22Rv1 (cell line): Measurements from ENCODE around the gene TRIM37.

Source experiments
- H3K27ac ChIP-seq: fragments of 450-650 bp; 2 replicates; pipeline ENCODE4 v1.5.1; 2017
- CTCF ChIP-seq: fragments of 450-650 bp; IDR thresholded peaks from 2 replicates; pipeline ENCODE4 v1.5.1; 2017; ENCODE audit warnings: mild to moderate bottlenecking
- ZFX ChIP-seq: fragments of 450-650 bp; IDR thresholded peaks from 2 replicates; pipeline ENCODE4 v1.6.1; 2017; ENCODE audit warnings: antibody characterized with exemption, borderline replicate concordance

Gene TRIM37

GRCh38 chr17:59010026-59010425 is 96.7 kb downstream of the TRIM37 start:
- no peak overlapping the region for H3K27ac ChIP-seq
- no peak for TF ChIP-seq CTCF

- TF ChIP-seq ZFX: no peak
- no peak for TF ChIP-seq CTCF
- peak overlapping the region; percentile 25; the same call in 1 of the 2 replicates for H3K27ac ChIP-seq
Observed at GRCh38 chr17:59008737-59009136, 97.9 kb downstream of the TRIM37 start.

GRCh38 chr17:59007995-59008394 is 98.7 kb downstream of the TRIM37 start:
- TF ChIP-seq ZFX: no peak
- no peak for TF ChIP-seq CTCF
- H3K27ac ChIP-seq: peak overlapping the region; percentile 25; the same call in 1 of the 2 replicates

- TF ChIP-seq ZFX (no peak), CTCF (peak; percentile 93)
- H3K27ac ChIP-seq: peak overlapping the region; percentile 43
Observed at GRCh38 chr17:59004338-59005111, 102.2 kb downstream of the TRIM37 start.

- no peak for TF ChIP-seq CTCF
- TF ChIP-seq ZFX: no peak
- H3K27ac ChIP-seq: peak overlapping the region; percentile 43
Observed at GRCh38 chr17:59003860-59004259, 102.8 kb downstream of the TRIM37 start.

- no peak for TF ChIP-seq CTCF
- no peak for TF ChIP-seq ZFX
- peak overlapping the region; percentile 43 for H3K27ac ChIP-seq
Observed at GRCh38 chr17:59002848-59003247, 103.8 kb downstream of the TRIM37 start.

- no peak for TF ChIP-seq CTCF
- no peak for TF ChIP-seq ZFX
- H3K27ac ChIP-seq: peak overlapping the region; percentile 43
Observed at GRCh38 chr17:59002126-59002525, 104.6 kb downstream of the TRIM37 start.
